ENCODE data around the gene TYW5.

- TF ChIP-seq POLR2A (IDR thresholded peaks at IDR 0.05) (no peak), CTCF (IDR thresholded peaks at IDR 0.05) (no peak)
Observed at GRCh38 chr2:199901942-199902341, 53.3 kb downstream of the TYW5 start.

Data from Peyer's patch (tissue), 4 donors.